K562 (cell line): Measurements from ENCODE around the gene SGPL1.

Experiments used
- BRF2 ChIP-seq: IDR thresholded peaks from 3 replicates; pipeline ENCODE4 v1.6.1; 2011; ENCODE audit warnings: borderline replicate concordance, mild to moderate bottlenecking; ENCODE audit not compliant: insufficient read length, insufficient read depth
- POLR2A ChIP-seq: fragments of 450-650 bp; conservative IDR thresholded peaks from 2 replicates; pipeline ENCODE4 v1.6.1; 2016
- ZNF282 ChIP-seq: sonication (generic); formaldehyde crosslinking; IDR thresholded peaks from 2 replicates; pipeline ENCODE4 v1.8.1; 2023; ENCODE audit warnings: missing genetic modification reagents

GRCh38 chr10:70898687-70899086, 82.9 kb downstream of the SGPL1 start:
- no peak for TF ChIP-seq ZNF282 (CRISPR knock-in tag)
- no peak for TF ChIP-seq BRF2
- TF ChIP-seq POLR2A = no peak
